GM19240 (cell line): ENCODE data around the gene PAPPA.

ENCODE experiments used
- DNase-seq: peaks from one replicate; pipeline ENCODE4 v3.0.0; 2011; ENCODE audit warnings: low spot score; ENCODE audit not compliant: insufficient read length

PAPPA gene

GRCh38 chr9:116275418-116276195 lies 122.0 kb downstream of the PAPPA start:
- no peak for DNase-seq

DNA sequence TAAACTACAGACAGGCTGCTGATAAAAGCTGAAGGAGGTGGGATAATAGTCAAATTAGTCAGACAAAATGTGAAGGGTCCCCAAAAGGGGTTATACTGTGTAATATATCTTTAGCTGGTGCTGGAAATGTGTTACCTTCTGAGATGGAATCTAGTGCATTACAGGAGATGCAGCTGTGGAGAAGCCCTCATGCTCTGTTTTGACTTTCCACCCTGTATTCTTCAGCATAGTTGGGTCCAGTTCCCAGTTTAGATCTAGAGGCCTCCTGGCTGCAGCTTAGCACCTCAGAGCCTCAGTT lies 122.6 kb downstream of the PAPPA start:
- DNase-seq, result no peak

GRCh38 chr9:116276651-116277121 lies 123.1 kb downstream of the PAPPA start:
- DNase-seq, result no peak

- DNase-seq, result no peak
These were observed 124.7 kb downstream of the PAPPA start for GRCh38 chr9:116278326-116278725.

DNA sequence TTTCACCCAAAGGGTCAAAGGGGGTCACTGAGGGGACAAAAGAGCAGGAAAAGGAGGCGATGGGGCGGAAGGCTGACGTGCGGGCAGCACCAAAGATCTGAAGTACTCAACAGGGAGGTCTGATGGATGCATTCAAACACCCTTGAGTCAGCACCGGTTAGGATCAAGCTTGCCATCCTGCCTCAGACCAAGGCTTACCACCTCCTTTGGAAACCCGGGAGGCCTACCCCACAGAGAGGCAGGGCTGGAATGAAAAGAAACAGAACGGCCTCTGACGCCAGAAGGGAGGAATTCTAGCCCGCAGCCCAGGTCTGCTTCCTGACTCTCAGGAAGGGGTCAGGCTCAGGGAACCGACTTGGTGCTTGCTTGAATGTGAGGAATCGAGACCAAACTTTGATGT lies 125.6 kb downstream of the PAPPA start:
- no peak for DNase-seq

DNA sequence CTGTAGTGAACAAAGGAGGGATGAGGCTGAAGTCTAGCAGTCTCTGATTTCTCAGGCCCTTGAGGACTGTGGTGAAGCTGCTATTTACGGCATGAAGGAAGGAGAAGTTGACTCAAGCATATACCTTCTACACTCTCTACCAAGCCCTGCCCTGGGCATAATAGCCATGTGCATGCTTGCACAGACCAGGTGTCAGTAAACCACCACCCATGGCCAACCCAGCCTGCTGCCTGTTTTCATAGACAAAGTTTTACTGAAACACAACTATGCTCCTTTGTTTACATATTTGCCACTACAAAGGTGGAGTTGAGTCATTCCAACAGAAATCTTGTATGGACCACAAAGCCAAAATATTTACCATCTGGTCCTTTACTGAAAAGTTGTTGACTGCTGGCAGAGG lies 126.9 kb downstream of the PAPPA start:
- no peak for DNase-seq

DNA sequence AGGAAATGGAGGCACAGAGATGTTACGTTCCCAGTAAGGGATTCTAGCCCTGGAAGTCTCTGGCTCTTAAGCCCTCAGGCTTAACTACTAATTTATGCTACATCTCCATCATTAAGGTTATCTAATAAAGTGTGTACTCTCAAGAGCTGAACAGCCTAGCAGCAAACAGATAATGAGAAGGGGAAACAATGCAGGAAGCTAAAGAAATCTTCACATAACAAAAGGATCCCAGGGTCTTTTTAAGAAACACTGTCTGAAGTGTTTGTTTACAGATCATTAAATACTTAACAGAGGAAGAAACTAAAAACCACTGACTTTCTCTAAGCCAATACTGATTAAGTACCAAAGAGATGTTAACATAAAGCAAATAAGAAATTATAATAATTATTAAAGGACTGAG lies 129.0 kb downstream of the PAPPA start:
- DNase-seq, result no peak

DNA sequence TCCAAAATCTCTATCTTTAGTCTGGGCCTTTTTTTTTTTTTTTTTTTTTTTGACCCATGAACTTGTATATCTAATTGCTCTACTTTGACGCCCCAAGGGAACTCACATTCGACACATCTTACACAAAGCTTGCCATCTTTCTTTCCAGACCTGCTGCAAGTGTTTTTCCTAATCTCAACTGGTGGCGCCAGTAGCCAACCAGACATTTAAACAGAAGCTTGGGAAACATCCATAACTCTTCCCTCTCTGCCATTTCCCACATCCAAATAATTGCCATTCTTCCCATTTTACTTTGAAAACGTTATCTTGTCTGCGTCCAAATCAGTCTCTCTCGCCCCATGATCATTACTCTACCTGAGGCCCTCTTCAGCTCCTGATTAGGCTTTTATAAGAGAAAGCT lies 130.9 kb downstream of the PAPPA start:
- DNase-seq, result no peak

- no peak for DNase-seq
These were observed 131.7 kb downstream of the PAPPA start for GRCh38 chr9:116285320-116285719.

GRCh38 chr9:116286297-116286696 lies 132.7 kb downstream of the PAPPA start:
- no peak for DNase-seq

GRCh38 chr9:116287721-116288120 lies 134.1 kb downstream of the PAPPA start:
- DNase-seq, result no peak

DNA sequence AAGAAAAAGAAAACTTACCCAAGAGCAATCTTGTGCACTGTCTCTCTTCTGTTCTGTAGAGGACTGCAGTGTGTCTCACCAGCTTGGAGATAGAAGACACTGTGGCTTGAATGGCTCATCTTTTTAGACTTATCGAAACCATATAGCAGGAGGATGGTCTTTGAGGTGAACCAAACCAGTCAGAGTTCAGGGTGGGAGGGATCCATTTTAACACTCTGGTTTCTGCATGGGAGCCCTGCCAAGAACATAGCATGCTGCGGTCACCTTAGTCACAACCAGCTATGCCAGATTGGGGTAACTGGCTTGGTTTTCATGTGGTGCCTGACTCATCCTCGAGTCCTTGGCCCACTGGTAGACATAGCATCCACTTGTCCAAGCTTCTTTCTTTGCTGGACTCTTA lies 135.1 kb downstream of the PAPPA start:
- no peak for DNase-seq

- DNase-seq, result no peak
These were observed 143.8 kb downstream of the PAPPA start for GRCh38 chr9:116297346-116297745.

GRCh38 chr9:116298249-116298648 lies 144.7 kb downstream of the PAPPA start:
- no peak for DNase-seq

GRCh38 chr9:116298878-116299391 lies 145.3 kb downstream of the PAPPA start:
- DNase-seq, result no peak

GRCh38 chr9:116300360-116300870 lies 146.8 kb downstream of the PAPPA start:
- DNase-seq, result no peak

DNA sequence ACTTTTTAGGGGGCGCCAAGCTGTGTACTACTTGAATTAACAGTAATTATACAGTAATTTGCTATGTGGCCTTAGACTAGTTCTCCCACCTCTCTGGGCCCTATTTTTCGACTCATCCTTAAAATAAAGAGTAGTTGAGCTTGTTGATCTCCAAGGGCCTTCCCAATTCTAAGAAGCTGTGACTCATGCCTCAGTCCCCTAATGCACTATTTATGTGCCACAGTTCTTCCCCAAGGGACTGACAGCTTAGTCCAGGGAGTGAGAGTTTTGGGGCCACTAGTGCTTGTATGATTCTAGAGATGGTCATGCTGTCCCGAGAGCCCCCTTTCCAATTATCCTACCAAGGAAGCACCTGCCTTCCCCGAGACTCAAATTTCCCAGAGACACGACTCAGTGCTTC lies 149.7 kb downstream of the PAPPA start:
- no peak for DNase-seq

DNA sequence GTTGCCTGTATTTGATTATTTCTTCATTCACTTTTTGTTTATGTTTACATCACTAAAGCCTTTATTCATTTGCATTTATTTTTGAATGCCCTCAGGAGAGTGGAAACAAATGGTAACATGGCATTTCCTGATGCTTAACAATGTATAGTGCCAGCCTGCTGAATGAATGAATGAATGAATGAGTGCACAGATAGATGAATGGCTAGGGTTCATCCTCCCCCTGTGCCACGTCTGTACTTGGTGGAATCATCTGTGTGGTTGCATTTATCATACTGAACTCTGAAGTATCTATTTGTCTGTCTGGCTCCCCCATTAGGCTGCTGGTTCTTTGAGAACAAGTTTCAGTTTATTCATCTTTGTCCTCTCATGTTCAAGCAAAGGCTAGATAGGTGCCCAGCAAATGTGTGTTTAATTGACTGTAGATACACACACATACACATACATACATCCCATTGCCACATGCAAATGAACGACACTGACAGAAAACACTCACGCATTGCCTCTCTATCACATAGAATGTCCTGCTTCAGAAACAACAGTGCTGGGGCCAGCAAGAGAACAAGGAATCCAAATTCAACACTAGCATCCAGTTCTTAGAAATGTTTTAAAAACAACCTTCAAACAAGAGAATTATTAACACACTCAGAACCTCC lies 150.4 kb downstream of the PAPPA start:
- DNase-seq, result no peak

GRCh38 chr9:116304761-116305160 lies 151.2 kb downstream of the PAPPA start:
- DNase-seq, result no peak

GRCh38 chr9:116308076-116308475 lies 154.5 kb downstream of the PAPPA start:
- DNase-seq, result no peak

- DNase-seq, result no peak
These were observed 156.5 kb downstream of the PAPPA start for GRCh38 chr9:116309900-116310611.

- no peak for DNase-seq
These were observed 158.6 kb downstream of the PAPPA start for GRCh38 chr9:116312221-116312620.
